SH-SY5Y (cell line): ENCODE data around the gene CMPK2.

Experiments used
- GATA2 ChIP-seq: IDR thresholded peaks from 2 replicates; pipeline ENCODE4 v1.6.1; 2011; ENCODE audit warnings: mild to moderate bottlenecking, low read depth, low read length
- GATA3 ChIP-seq: IDR thresholded peaks from 2 replicates; pipeline ENCODE4 v1.6.1; 2011; ENCODE audit warnings: low read depth, mild to moderate bottlenecking, low read length, moderate library complexity

DNA sequence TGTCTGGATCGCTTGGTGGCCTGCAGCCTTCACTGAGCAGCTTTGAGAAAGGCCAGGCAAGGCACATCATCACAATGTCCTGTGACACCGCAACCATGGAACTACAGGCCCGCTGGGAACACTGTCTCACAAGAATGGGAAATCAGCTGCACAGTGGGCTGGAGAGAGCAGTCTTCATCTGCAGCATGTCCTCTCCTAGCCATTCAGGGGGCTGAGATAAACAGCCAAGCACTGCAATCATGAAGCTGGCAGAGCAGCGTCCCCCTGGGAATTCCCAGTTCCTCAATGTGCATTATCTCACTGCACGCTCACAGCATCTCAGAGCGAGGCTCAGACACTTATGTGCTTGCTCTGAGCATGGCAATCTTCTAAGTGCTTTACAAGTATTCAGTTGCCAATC lies 1.9 kb downstream of the CMPK2 start:
- no peak for TF ChIP-seq GATA2
- no peak for TF ChIP-seq GATA3
